GM21717 (cell line): Measurements from ENCODE around the gene RBM11.
"Not testable (repeated sequence)": the region's sequence is repeated elsewhere in the genome, so short reads cannot be mapped to it uniquely, and the experiment has no call there.

Source experiments
- ATAC-seq: cut with Tn5 transposase; IDR thresholded peaks from one replicate; pipeline ENCODE4 v1.9.1; 2021; ENCODE audit warnings: mild to moderate bottlenecking, moderate library complexity; ENCODE audit not compliant: unreplicated experiment

Gene RBM11, protein sequence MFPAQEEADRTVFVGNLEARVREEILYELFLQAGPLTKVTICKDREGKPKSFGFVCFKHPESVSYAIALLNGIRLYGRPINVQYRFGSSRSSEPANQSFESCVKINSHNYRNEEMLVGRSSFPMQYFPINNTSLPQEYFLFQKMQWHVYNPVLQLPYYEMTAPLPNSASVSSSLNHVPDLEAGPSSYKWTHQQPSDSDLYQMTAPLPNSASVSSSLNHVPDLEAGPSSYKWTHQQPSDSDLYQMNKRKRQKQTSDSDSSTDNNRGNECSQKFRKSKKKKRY

GRCh38 chr21:14215971-14216641, at the start of gene RBM11:
Gene RBM11, plus strand, starts transcription at chr21:14216157. Its CDS starts 30 bp downstream, at chr21:14216187.
- peak; percentile 94 for ATAC-seq

DNA sequence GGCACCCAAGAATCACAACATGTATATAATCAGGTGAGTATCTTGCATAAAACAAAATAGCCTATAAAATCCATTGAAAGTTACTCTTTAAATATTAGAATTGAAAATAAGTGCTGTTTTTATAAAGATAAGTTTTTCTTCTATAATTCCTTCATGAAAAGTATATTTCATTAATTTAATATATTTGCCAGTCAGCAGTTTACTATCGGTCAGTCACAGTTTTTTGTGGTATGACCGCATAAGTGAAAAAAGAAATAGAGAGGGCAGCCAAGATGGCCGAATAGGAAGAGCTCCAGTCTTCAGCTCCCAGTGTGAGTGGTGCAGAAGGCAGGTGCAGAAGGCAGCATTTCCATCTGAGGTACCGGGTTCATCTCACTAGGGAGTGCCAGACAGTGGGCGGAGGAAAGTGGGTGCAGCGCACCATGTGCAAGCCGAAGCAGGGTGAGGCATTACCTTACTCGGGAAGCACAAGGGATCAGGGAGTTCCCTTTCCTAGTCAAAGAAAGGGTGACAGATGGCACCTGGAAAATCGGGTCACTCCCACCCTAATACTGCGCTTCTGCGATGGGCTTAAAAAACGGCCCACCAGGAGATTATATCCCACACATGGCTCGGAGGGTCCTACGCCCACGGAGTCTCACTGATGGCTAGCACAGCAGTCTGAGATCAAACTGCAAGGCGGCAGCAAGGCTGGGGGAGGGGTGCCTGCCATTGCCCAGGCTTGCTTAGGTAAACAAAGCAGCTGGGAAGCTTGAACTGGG, 49.3 kb upstream of the RBM11 start:
- not testable (repeated sequence) for ATAC-seq

DNA sequence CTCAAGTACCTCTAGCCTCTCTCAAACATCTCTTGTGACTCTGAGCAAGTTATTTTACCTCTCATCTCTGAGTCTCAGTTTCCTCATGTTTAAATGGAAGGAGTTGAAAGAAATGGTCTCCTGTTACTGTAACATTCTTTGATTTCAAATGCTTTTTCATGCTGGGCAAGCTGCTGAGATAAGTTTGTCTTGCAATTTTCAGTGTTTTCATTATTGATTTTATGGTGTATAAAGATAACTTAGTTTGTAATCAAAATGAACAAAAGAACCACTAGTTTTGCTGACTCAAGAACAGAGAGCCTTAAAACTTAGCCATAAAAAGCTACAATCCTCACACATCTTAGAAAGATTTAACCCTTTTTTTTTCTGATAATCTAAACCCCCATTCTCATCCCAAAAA, 9.7 kb upstream of the RBM11 start:
- ATAC-seq: no peak

- ATAC-seq: no peak
These were observed 5.2 kb upstream of the RBM11 start, which contains the start of gene LIPI for GRCh38 chr21:14210738-14211137. Gene LIPI, minus strand, starts transcription at chr21:14210955. Its CDS starts 110 bp downstream, at chr21:14210845.

GRCh38 chr21:14213164-14213563, 2.8 kb upstream of the RBM11 start:
- no peak for ATAC-seq

GRCh38 chr21:14223365-14223764, 7.4 kb downstream of the RBM11 start:
- ATAC-seq: no peak

GRCh38 chr21:14229399-14229798, 13.4 kb downstream of the RBM11 start:
- no peak for ATAC-seq

GRCh38 chr21:14235101-14235500, 19.1 kb downstream of the RBM11 start:
- no peak for ATAC-seq

- ATAC-seq: no peak
These were observed 20.2 kb downstream of the RBM11 start for GRCh38 chr21:14236180-14236579.

GRCh38 chr21:14239281-14239680, 23.3 kb downstream of the RBM11 start:
- ATAC-seq: no peak

DNA sequence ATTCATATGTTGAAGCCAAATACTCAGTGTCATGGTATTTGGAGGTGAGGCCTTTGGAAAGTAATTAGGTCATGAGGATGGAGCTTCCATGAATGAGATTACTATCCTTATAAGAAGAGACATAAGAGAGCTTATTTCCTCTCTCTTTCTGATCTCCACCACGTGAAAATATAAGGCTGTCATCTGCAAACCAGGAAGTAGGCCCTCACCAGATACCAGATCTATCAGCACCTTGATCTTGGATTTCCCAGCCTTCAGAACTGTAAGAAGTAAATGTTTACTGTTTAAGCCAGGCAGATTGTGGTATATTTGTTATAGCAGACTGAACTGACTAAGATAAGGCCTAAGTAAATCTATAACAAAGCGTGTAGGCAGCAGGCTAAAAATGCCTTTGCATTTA, 25.3 kb downstream of the RBM11 start:
- no peak for ATAC-seq

GRCh38 chr21:14243461-14243860, 27.5 kb downstream of the RBM11 start:
- ATAC-seq: no peak

GRCh38 chr21:14243874-14244273, 27.9 kb downstream of the RBM11 start:
- ATAC-seq: no peak

DNA sequence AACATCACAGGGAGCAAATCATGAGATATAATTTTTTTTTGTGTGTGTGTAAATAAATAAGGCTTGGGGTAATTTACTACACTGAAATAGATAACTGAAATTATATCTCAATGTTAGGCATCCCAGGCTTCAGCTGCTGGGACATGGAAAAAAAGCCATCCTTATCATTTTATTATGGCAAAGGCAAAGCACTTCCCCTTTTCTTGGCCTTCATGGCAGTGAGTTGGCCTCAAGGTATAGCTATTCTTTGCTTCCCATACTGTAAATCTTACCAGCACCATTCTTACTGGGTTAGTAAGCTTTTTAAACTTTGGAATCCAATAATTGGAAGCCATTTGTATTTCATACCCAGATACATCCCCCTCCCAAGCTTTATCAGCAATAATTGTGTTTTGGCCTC, 29.0 kb downstream of the RBM11 start:
- ATAC-seq: no peak

- ATAC-seq: no peak
These were observed 29.8 kb downstream of the RBM11 start for GRCh38 chr21:14245711-14246110.

DNA sequence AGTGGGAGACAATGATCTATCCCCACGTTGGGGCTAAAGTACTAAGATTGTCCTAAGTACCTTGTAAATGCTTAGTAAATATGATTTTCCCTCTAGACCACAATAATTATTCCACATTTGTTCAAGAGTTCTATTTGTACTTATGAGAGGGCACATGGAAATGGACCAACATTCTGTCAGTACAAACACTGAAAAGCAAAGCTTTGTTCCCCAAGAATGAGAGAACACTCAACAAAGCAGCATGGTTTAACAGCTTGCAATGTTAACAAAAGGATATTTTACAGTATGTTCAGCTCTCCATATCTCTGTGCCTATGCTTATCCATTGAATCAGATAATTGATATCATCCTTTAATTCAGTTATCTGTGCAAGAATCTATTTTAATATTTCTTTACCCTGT, 35.4 kb downstream of the RBM11 start:
- no peak for ATAC-seq

DNA sequence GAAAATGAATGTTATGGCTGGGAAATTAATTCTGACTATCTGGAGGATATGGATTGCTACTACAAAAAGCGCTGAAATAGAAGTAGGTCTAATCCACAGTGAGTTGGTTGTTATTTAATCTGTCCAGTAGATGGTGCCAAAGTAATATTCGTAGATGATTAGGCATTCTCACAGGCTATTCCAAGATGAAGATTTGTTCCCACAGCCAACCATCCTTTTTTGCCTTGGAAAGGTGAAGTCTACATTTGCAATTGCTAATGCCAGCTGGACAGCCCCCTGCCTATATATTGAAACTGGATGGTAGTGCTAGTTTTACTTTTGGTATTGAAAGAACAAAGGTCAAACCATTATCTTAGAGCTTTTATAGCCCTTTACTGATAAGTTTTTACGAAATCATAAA, 43.8 kb downstream of the RBM11 start:
- ATAC-seq: no peak

GRCh38 chr21:14260174-14260764, 44.3 kb downstream of the RBM11 start:
- no peak for ATAC-seq

DNA sequence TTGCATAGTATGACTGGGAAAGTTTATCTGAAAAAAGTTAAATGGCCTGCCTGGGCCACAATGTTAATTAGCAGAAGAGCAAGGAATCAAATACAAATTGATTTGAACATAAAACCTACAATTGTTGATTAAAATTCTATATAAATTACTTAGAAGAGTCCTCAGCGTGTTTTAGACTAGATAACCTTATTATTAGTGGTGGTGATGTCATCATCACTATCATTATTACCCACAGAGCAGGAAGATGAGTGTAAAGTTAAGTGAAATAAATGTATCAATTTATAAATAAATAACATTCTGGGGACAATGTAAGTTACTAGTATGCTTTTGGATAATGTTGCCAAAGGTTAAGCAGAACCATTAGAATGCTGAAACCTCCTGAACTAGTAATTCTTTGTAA, 46.1 kb downstream of the RBM11 start:
- no peak for ATAC-seq

- ATAC-seq: no peak
These were observed 47.9 kb downstream of the RBM11 start for GRCh38 chr21:14263879-14264278.

DNA sequence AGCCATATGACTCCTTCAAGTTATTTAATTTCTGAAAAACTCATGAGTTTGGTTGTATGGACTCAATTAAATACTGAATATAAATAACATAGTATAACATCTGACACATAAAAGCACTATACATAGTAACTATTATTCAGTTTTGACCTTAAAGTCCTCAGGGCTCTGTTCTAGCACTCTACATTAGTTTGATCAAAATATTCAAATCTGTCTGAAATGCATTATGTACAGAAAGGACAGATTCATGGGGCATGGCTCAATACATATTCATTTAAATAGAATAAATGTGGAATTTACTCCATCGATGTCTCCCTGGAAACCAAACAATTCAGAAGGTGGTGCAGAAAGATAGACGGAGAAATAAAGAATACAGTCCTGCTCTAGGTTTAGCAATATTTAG, 49.1 kb downstream of the RBM11 start:
- ATAC-seq: no peak
